ENCODE results near the gene CASK. TPM values are rescaled to one million over a fixed set of nuclear protein-coding genes. Genes with fewer than 3 reads are reported as not detected.

The CASK gene
- total RNA-seq, 1 donor from 2014 or later, result 38.2 TPM

DNA sequence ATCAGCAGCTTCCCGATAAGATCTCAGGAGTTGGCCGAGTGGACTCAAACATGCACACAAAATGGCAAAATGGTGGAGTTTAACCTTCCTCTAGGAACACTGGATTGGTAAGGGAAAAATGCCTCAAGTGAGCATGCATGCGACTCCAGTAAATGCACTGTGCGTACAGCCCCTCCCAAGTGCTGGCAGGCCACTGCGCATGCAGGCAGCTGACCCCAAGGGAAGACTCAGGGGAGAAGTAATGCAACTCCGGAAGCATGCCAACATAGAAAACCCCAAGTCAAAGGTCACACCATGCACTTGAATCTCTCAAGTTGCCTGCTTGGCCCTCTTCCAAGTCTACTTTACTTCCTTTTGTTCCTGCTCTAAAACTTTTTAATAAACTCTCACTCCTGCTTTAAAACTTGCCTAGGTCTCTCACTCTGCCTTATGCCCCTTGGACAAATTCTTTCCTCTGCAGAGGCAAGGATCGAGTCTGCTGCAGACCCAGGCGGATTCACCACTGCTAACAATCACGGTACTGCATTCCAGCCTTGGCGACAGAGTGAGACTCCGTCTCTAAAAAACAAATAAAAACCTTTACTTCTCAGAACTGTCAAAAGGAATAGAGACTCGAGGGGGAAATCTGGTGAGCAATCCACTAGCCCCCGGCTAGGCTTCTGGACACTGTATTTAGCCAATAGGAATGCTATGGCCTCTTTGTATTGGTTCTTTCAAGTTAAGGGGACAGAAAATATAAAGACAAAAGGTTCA lies 442.7 kb downstream of the CASK start:
- Histone ChIP-seq H3K9me3 (no peaks in the 10 kb centered on the region), H3K27me3 (ENCODE audit: low read depth) (no peaks in the 10 kb centered on the region), H3K4me3 (no peak overlapping the region), H3K27ac (no peak overlapping the region), H3K36me3 (no peaks in the 10 kb centered on the region), H3K4me1 (no peaks in the 10 kb centered on the region)
- DNase-seq, result peak; percentile 51
- TF ChIP-seq, protein P1, sequence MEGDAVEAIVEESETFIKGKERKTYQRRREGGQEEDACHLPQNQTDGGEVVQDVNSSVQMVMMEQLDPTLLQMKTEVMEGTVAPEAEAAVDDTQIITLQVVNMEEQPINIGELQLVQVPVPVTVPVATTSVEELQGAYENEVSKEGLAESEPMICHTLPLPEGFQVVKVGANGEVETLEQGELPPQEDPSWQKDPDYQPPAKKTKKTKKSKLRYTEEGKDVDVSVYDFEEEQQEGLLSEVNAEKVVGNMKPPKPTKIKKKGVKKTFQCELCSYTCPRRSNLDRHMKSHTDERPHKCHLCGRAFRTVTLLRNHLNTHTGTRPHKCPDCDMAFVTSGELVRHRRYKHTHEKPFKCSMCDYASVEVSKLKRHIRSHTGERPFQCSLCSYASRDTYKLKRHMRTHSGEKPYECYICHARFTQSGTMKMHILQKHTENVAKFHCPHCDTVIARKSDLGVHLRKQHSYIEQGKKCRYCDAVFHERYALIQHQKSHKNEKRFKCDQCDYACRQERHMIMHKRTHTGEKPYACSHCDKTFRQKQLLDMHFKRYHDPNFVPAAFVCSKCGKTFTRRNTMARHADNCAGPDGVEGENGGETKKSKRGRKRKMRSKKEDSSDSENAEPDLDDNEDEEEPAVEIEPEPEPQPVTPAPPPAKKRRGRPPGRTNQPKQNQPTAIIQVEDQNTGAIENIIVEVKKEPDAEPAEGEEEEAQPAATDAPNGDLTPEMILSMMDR (IDR thresholded peaks at IDR 0.05), result no peak
- ATAC-seq, result peak in 1 of 2 donors; percentile 16
- intact Hi-C loops (cut with DNase I), result no loop called here

DNA sequence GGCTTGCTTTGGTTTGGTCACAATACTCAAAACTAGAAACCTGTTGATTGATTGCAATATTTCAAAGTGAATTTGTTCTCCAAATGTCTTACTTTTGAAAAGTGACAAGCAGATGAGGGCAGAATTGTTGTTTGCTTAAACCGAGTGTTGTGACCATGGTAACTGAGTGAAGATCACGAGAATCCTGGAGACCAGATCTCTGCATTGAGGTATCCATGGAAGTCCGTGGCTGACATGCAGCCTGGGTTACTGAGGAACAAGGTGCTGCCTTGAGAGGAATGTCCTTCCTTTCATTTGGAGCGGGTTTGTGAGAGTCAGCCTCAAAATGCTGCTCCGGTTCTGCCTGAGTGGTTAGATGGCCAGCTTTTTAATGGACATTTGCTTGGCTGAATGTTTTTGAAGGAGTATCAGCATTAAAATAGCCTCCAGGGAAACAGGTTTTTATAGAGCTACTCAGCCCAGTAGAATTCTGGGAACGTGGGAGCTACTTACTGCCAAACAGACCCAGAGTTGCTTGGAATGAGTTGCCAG lies 444.9 kb downstream of the CASK start:
- no peak for DNase-seq
- intact Hi-C loops (cut with DNase I), result no loop called here
- H3K27me3 ChIP-seq (ENCODE audit: low read depth), result no peaks in the 10 kb centered on the region
- H3K9me3 ChIP-seq, result no peaks in the 10 kb centered on the region
- no peaks in the 10 kb centered on the region for H3K36me3 ChIP-seq
- H3K4me3 ChIP-seq, result no peak overlapping the region
- TF ChIP-seq, protein P1 (IDR thresholded peaks at IDR 0.05), result no peak
- H3K4me1 ChIP-seq, result no peaks in the 10 kb centered on the region
- H3K27ac ChIP-seq, result no peak overlapping the region
- no peak for ATAC-seq

DNA sequence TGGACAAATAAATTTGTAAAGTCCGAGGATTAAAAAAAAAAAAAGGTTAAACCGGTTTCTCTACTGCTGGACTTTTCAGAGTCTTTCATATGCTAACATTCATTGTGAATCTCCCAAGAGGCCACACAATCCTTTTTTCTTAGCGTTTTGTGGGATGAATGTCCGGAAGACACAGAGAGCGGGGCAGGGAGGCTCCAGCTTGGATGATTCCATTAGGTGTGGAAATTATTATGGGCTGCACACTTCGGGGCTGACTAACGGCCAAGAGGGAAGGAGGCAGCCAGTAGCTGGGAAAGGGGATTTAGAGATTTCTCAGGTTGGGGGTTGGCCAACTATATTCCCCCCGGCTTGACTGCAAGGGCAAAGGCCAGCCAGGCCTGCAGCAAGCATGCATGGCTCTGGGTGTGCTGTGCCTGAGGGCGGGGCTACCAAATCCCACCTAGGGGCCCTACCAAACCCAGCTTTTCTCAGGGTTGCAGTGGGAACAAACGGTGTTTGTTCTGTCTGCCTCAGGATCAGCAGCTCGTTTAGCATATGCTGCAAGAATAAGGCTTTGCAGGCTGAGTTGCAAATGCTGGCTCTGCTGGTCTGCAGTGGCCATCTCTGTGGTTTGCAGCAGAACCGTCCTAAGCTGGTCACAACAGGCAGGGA lies 447.6 kb downstream of the CASK start:
- Histone ChIP-seq H3K9me3 (no peaks in the 10 kb centered on the region), H3K27ac (no peak overlapping the region), H3K4me1 (no peaks in the 10 kb centered on the region), H3K4me3 (no peak overlapping the region), H3K27me3 (ENCODE audit: low read depth) (no peaks in the 10 kb centered on the region), H3K36me3 (no peaks in the 10 kb centered on the region)
- no peak for ATAC-seq
- intact Hi-C loops (cut with DNase I), result no loop called here
- TF ChIP-seq, protein P1 (IDR thresholded peaks at IDR 0.05), result no peak
- no peak for DNase-seq

DNA sequence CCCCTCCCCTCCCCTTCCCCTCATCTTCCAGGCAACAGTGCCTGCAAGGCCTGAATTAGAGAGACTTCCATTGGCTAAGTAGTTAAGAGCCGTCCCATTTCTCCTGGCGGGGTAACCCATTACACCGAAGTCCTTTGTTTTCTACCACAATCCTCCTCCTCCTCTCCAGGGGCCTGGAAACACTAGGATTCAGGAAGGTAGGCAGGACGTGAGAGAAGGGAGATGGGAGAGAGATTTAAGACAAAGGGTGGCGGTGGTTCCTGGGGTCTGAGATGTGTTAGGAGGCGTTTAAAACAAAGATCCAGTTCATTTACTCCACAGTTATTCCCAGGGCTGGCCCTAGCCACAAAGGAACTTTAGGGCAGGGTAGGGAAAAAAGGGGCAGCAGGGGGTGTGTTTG lies 448.2 kb downstream of the CASK start:
- ATAC-seq (no peak), DNase-seq (no peak)
- Histone ChIP-seq H3K9me3 (no peaks in the 10 kb centered on the region), H3K36me3 (no peaks in the 10 kb centered on the region), H3K27me3 (ENCODE audit: low read depth) (no peaks in the 10 kb centered on the region), H3K27ac (no peak overlapping the region), H3K4me1 (no peaks in the 10 kb centered on the region), H3K4me3 (no peak overlapping the region)
- intact Hi-C loops (cut with DNase I), result no loop called here
- TF ChIP-seq, protein P1 (IDR thresholded peaks at IDR 0.05), result no peak

DNA sequence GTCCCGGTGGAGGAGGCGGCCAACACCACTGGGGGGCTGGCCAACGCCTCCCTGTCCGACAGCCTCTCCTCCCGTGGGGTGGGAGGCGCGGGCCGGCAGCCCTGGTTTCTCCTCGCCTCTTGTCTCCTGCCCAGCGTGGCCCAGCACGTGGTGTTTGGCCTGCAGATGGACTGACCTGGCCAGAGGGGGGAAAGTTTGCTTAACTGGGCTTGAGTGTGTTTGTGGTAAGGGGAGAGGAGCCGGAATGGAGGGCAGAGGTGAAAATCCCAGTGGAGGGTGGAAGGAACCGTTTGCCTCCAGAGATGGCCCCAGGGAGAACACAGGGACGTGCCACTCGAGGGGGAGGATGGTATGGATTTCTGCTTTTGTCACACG lies 448.6 kb downstream of the CASK start:
- TF ChIP-seq, protein P1 (IDR thresholded peaks at IDR 0.05), result no peak
- DNase-seq, result no peak

More for the DNA sequence above, 448.6 kb downstream of the CASK start:
- Histone ChIP-seq H3K27me3 (ENCODE audit: low read depth) (no peaks in the 10 kb centered on the region), H3K4me1 (no peaks in the 10 kb centered on the region), H3K9me3 (no peaks in the 10 kb centered on the region), H3K27ac (no peak overlapping the region), H3K4me3 (no peak overlapping the region), H3K36me3 (no peaks in the 10 kb centered on the region)
- no peak for ATAC-seq
- intact Hi-C loops (cut with DNase I), result no loop called here

All from lower lobe of right lung (tissue), 2 donors.